ENCODE measurements around the gene KCNK6.

- TF ChIP-seq POLR2A (IDR thresholded peaks at IDR 0.05; ENCODE audit: low read depth, low read length) (no peak), POLR2AphosphoS5 (IDR thresholded peaks at IDR 0.05; ENCODE audit: low read depth, low read length) (no peak), TAF1 (IDR thresholded peaks at IDR 0.05; ENCODE audit: low read depth, low read length) (no peak), SPI1 (IDR thresholded peaks at IDR 0.05; ENCODE audit: low read depth, low read length) (no peak), PAX5 (IDR thresholded peaks at IDR 0.05; ENCODE audit: insufficient read depth, low read length, severe bottlenecking) (no peak)
These were observed 32.0 kb upstream of the KCNK6 start for GRCh38 chr19:38287604-38288003.

All from GM12891 (cell line).